Amniotic stem cell (primary cell): Measurements from ENCODE around the gene TADA1.
"Not testable (repeated sequence)": the region's sequence is repeated elsewhere in the genome, so short reads cannot be mapped to it uniquely, and the experiment has no call there.

Experiments used
- DNase-seq: peaks from one replicate; lab custom pipeline; 2025; lab: John Stamatoyannopoulos, UW

The TADA1 gene

DNA sequence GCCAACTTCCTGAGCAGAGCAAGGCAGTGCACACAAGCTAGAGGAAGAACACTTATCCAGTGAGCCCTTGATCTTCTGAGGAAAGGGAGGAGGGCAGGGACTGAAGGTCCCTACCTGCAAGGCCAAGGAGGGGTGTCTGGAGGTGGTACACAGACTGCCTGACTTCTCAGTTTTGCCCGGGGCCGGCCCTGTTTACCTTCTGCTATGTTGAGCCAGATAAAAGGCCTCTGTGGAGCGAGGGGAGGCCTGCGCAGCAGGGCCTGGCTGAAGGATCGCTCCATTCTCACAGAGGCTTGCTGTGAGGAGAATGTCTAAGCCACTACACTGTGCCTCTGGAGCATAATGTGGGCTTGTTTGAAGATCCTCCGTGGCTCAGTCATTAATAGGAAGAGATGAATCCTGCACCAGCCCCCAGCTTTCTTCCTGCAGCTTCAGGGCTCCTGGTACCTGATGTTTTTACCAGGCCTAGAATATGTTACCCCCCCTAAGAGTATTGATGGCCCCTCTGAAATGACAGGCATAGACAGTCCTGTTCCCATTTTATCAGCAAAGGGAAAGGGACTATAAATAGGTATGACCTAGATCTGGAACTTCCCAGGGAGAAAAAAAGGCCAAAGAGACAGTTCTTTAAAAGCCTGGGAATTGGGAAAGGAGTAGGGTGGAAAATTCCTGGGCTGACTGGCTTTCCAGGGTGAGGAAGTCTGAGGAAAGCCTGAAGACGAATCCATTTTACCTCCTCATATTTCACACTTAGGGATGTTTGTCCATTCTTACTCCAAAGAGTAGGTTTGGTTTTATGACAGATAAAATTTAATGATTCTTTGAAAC is 32.1 kb downstream of the TADA1 start:
- no peak for DNase-seq

DNA sequence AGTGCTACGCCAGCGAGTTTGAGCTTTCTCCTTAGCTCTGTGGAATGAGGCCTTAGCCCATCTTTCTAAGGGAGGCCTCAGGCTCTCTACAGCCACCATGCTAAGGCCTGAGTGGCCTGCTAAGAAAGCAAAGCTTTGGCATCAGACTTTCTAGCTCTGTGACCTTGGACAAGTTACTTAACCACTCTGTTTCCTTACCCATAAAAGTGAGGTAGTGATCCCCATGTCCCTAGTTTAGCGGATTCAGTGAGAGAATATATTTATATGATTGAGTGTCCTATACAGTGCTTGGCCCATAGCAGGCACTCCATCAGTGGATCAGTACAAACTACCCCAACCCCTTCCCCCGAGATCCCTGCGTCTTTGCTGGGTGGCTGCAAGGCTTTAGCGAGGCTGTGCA is 32.7 kb downstream of the TADA1 start:
- no peak for DNase-seq

DNA sequence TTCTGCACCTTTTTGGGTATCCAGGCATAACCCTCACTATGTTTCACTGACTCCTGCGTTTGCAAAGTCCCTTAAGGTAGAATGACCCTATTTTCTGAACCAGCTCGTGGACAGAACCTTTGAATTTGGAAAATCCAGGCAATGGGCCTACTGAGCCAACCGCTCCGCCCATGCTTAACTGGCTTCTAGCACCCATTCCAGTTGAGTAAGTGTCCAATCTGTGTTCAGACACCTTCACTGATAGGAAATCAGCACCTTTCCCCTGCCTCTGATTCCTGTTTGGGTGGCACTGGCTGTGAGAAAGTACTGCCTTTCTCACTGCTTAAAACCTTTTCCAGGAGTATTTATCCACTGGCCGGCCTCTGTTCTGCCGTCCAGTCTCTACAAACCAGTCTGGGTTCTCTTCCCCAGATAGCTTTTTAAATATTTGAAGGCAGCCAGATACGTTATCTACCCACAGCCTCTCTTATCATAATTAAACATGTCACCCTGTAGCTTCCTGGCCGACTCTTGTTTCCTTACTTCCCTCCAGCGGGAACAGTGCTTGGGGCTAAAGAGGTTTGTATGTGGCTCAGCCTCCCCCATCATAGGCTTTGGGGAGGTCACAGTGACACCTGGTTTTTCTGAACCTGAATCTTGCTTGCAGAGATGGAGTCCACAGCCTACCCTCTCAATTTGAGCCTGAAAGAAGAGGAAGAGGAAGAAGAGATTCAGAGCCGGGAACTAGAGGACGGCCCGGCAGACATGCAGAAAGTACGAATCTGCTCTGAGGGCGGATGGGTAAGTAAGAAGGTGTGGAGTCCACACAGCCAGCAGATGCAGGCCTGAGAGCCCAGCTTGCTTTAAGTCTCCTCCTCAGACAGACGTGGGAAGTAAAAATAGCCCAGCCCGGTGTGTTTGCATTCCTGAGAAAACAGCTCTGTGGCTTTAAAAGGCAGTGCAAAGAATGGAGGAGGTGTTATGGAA is 35.5 kb downstream of the TADA1 start:
- no peak for DNase-seq

DNA sequence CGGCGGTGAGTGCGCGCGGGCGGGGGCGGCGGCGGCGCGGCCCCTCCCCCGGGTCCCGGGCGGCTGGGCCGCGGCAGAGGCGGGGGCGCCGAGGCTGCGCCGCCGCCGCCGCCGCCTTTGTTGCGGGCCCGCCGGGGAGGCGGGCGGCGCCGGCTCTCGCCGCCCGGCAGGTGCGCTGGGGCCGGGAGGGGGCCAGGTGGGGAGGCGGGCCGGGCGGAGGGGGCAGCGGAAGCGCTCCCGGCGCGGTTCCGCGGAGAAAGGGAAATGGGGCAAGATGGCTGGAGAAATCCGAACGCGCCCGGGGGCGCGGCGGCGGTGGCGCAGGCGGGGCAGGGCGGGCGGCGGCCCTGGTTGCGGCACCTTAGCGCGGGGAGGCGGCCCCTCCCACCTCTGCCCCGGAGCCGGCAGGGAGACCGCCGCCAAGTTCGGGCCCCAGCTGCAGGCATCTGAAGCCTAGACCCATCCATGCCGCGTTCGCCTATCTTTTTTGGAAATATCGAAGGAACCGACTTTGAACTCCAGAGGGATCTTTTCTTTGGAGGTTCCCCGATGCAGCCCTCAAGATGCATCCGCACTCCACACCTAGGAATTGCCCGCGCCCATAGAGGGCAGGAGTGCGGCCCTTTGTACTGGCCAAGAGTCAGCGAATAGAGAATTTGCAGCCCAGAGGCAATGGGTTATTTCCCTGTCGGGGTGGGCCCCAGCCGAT is 36.3 kb downstream of the TADA1 start:
- no peak for DNase-seq

- DNase-seq = peak; percentile 90
Measured at GRCh38 chr1:166838766-166839599, 37.1 kb downstream of the TADA1 start, which contains the start of gene POGK. Gene POGK (plus strand): TSS chr1:166839475. CDS start chr1:166840957, 1,482 bp downstream.

- DNase-seq = no peak
Measured at GRCh38 chr1:166836733-166837132, 39.3 kb downstream of the TADA1 start.

DNA sequence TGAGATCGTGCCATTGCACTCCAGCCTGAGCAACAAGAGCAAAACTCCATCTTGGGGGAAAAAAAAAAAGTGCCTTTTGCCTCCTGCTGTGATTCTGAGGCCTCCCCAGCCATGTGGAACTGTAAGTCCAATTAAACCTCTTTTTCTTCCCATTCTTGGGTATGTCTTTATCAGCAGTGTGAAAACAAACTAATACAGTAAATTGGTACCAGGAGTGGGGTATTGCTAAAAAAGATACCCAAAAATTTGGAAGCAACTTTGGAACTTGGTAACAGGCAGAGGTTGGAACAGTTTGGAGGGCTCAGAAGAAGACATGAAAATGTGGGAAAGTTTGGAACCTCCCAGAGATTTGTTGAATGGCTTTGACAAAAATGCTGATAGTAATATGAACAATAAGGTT is 46.3 kb downstream of the TADA1 start:
- DNase-seq = not testable (repeated sequence)

GRCh38 chr1:166827426-166827825 is 48.6 kb downstream of the TADA1 start:
- no peak for DNase-seq

GRCh38 chr1:166822385-166822784 is 53.7 kb downstream of the TADA1 start:
- DNase-seq = no peak

DNA sequence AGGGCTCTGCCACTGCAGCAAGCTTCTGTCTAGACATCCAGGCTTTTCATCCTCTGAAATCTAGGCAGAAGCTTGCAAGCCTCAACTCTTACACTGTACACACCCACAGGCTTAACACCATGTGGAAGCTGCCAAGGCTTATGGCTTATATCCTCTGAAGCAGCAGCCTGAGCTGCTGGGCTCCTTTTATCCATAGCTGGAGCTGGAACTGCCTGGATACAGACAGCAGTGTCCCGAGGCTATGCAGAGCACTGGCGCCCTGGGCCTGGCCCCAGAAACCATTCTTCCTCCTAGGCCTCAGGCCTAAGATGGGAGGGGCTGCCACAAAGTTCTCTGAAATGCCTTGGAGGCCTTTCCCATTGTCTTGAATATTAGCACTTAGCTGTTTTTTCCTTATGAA is 56.1 kb downstream of the TADA1 start:
- no peak for DNase-seq

DNA sequence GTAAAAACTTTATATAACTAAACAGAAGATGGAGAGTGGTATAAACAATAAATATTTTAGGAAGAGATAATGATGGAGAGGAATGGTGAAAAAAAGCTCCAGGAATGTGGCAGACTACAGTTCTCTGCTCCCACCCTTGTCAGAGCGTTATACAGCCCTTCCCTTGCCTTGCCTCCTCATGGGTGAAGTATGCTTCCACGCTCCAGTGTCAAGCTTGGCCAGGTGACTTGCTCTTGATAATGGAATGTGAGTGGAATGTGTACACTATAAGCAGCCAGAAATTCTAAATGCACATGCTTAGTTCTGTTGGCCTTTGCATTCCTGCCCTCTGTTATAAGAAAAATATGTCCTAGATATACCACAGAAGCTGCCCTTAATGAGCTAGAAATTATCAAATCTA is 61.5 kb downstream of the TADA1 start:
- no peak for DNase-seq

GRCh38 chr1:166813508-166814223 is 62.4 kb downstream of the TADA1 start:
- no peak for DNase-seq

- DNase-seq = no peak
Measured at GRCh38 chr1:166811691-166812090, 64.4 kb downstream of the TADA1 start.

DNA sequence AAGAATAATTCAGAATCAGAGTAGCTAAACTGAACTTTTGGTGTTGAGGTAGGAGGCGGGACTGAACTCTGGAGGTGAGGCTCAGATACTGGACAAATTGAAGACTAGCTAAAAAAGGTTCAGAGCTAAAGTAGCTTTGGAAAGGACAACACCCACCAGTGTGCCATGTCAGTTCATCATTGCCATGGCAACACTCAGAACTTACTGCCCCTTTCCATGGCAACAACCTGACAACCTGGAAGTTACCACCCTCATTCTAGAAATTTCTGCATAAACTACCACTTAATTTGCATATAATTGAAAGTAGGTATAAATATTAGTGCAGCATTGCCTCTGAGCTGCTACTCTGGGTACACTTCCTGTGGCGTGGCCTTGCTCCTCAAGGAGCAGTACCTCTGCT is 67.1 kb downstream of the TADA1 start:
- no peak for DNase-seq
